ENCODE data around the gene GAS2L2.
A peak's percentile ranks its signal among the peaks of the same experiment; 100 is the strongest.
"Not testable (repeated sequence)": the region's sequence is repeated elsewhere in the genome, so short reads cannot be mapped to it uniquely, and the experiment has no call there.

GAS2L2 gene

DNA sequence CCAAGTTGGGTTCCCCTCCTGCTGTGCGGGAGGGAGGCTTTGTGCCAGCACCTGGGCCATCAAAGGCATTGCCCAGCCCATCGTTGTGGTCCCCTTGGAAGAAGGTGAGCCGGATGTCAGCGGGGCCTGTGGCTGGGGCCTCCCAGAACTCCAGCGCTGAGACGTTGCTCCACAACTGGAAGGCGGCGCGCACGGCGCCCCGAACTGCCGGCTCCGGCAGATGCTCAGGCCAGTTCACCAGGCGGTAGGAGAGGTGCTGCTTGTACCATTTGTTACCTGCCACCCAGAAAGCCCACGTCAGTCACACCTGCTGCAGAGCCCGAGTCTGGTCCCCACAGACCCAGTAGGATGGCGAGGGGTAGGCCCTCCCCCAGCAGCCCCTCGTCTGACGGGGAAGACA, 20.1 kb upstream of the GAS2L2 start:
- DNase-seq, result no peak

GRCh38 chr17:35769895-35770486, 17.0 kb upstream of the GAS2L2 start:
- DNase-seq, result no peak

- no peak for DNase-seq
Measured at GRCh38 chr17:35768797-35769196, 15.8 kb upstream of the GAS2L2 start.

DNA sequence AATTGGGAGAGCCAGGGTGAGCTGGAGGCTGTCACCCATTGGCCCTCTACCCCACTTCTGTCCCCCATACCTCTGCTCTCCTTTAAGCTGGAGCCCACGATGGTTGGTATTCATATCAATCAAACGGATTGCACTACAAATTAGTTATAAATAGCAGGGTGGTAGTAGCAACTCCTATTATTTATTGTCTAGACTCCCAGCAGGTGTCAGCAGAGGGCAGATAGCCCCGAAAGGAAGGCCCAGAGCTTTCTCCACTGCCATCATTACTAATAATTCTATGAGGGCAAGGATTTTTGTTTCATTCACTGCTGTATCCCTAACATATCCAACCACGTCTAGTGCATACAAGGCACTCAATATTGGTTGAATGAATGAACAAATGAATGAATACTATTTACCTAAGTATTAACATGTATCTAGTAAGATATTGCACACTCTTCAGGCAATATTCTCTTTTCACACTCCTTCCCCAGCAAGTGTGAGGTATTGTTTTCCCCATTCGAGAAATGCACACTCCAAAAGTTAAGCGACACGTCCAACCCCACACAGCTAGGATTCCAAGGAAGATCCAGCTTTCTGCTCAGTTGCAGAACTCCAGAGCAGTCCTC, 14.0 kb upstream of the GAS2L2 start:
- DNase-seq, result peak; percentile 17 to 21

GRCh38 chr17:35766489-35766877, 13.4 kb upstream of the GAS2L2 start:
- DNase-seq, result no peak

GRCh38 chr17:35765756-35766488, 12.9 kb upstream of the GAS2L2 start:
- no peak for DNase-seq

DNA sequence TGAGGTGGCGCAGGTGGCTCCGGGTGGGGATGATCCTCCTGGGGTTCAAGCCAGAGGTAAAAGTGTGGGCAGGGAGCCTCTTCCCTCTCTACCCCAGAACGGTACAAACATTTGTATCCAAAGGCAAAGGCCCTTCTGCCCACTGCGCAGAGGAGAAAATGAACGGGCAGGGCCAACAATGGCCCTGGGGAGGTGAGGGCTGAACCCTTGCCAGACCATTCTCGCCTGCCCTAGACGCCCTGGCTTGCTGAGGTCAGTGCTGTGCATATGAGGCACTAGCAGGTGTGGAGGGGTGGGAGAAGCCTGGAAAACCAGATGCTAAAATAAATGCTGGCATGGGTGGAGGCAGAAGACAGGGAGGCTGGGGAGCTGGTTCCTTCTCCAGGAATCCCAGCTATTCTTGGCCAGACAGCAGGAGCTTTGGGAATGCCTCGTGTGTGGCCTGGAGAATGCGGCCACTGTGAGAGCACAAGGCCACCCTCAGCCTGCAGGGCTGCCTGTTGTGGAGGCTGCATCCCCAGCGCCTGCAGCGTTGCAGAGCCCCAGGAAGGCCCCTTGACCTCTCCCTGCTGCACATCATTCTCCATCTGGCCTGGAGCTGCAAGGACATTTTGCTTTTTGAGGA, 12.2 kb upstream of the GAS2L2 start:
- DNase-seq, result no peak

DNA sequence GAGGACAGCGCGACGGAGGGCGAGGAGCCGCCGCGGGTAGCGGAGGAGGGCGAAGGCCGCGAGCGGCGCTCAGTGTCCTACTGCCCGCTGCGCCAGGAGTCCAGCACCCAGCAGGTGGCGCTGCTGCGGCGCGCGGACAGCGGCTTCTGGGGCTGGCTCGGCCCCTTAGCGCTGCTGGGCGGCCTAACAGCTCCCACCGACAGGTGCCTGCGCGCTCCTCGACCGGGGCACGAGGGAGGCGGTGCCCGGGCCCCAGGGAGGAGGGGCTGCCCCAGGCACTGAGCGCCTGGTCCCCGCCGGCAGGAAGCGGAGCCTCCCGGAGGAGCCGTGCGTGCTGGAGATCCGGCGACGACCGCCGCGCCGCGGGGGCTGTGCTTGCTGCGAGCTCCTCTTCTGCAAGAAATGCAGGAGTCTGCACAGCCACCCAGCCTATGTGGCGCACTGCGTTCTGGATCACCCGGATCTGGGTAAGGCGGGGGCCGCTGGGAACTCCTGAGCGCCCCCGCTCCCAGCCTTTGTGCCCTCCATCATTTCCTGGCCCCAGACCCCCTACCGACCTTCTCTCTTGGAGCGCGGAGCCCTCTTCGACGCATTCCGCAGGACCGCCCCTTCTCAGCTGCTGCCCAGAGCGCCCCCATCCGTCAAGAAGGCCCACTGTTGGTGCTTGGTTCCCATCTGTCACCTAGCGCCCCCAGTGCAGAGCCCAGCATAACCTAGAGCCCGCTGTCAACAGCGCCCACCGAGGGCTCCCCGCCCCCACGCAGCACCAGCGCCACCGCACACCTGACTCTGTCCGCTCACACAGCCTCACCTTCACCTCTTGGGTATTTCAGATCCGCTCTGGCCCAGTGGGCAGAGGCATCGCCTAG, 11.3 kb upstream of the GAS2L2 start:
- DNase-seq, result peak; percentile 81 to 88

DNA sequence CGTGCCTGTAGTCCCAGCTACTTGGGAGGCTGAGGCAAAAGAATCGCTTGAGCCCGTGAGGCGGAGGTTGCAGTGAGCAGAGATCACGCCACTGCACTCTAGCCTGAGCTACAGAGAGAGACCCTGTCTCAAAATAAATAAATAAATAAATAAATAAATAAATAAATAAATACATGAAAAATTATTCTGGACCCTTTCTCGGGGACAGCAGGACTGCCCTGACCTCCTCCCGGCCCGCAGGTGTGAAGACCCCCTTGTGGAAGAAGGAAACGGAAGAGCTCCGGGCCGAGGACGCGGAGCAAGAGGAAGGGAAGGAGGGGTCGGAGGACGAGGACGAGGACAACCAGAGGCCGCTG, 10.7 kb upstream of the GAS2L2 start:
- no peak for DNase-seq

- no peak for DNase-seq
Measured at GRCh38 chr17:35761601-35762000, 8.6 kb upstream of the GAS2L2 start.

DNA sequence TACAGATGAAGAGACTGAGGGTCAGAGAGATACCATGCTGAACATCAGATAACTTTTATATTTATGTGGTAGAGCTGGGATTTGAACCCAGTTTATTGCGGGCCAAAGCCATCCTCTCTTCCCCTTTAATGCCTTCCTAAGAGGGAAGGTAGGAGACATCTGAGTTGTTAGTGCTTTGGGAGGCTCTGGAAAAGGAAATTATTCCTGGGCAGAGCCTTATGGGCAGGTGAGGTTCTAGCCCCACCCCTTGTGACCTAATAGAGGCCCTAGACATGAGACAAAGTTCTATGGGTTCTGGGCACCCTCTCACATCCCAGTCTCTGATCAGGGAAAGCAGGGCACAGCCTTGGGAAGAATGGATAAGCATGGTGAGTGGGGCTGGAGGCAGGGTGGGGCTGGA, 7.5 kb upstream of the GAS2L2 start, which contains the start of gene C17orf50:
TSS of gene C17orf50 (plus strand) at position 301 of the 400 bp plus-strand sequence. CDS start at position 356, 55 bp downstream.
- DNase-seq, result no peak

DNA sequence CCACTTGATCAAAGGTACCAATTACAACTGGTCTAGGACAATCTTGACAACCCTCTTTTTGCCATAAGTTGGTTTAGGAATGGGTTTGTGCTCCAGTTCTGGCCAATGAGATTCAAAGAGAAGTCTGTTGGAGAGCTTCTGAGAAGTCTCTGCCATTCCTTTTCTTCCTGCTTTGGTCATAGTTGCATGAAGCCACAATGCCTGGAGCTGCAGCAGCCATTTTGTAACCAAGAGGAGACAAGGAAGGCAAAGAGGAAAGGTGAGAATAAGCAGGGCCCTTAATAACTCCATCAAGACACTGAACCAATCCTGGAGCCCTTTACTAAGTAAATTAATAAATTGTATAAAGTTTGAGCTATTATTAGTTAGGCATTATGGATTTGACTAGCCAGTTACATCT, 4.2 kb upstream of the GAS2L2 start:
- no peak for DNase-seq

GRCh38 chr17:35752471-35752870, 568 bp downstream of the GAS2L2 start:
- DNase-seq, result no peak

DNA sequence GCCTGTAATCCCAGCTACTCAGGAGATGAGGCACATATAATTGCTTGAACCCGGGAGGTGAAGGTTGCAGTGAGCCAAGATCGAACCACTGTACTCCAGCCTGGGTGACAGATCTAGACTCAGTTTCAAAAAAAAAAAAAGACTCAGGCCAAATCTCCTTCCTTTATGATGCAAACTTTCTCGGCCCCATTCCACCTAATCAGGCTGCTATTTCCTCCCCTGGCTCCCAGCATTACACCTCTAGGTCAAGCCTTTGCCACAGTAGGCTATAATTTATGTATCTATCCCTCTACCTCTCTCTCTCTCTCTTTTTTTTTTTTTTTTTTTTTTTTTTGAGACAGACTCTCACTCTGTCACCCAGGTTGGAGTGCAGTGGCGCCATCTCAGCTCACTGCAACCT, 1.5 kb downstream of the GAS2L2 start:
- not testable (repeated sequence) for DNase-seq

GRCh38 chr17:35750526-35751395, 2.3 kb downstream of the GAS2L2 start:
- no peak for DNase-seq

- no peak for DNase-seq
Measured at GRCh38 chr17:35749560-35750412, 3.3 kb downstream of the GAS2L2 start.

DNA sequence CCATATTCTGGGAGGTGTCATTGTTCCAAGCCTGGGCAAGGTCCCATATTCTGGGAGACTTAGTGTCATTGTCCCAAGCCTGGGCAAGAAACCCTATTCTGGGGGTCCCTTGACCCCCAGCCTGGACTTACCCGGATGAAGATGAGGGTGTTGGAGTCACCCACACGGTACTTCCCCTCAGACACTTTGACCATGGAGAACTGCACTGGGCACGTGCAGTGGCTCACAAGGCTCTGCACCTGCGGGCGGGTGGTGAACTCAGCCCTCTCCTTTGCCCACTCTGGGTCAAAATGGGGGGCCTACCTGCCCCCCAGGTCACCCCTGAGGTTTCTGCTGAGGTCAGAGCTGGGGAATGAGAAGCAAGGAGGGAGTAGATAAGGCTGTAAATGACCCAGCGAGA, 4.1 kb downstream of the GAS2L2 start:
- no peak for DNase-seq

- DNase-seq, result no peak
Measured at GRCh38 chr17:35748341-35748841, 4.6 kb downstream of the GAS2L2 start.

DNA sequence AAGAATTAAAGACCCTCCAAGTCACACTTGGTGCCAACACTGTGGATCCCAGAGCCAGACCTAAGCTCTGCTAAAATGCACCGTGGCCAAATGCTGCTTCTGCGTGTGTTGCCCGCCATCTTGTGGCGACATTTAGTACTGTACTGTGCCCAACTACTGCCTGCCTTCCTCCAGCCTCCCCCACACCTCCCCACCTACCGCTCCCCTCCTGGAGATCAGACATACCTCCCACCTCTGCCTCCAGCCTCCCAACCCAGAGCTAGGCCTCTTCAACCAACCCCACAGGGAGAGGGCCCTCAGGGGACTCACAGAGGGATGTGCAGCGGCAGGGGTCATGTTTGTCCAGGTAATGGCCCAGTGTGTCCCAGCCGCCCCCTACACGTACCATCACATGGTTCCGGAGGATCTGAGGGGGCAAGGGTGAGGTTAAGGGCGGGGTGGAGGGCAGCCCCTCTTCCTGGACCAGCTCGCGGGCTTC, 5.5 kb downstream of the GAS2L2 start:
- peak; percentile 73 to 75 for DNase-seq

- DNase-seq, result no peak
Measured at GRCh38 chr17:35745749-35746320, 7.2 kb downstream of the GAS2L2 start.
